Central memory CD8-positive, alpha-beta T cell (primary cell): ENCODE data around the gene MCTP1.

Experiments
- ATAC-seq: fragments of 150-1000 bp; cut with Tn5 transposase; replicated peaks from 2 replicates; pipeline ENCODE4 v1.10.0; 2022; ENCODE audit warnings: mild to moderate bottlenecking, moderate FRiP score, moderate number of reproducible peaks; ENCODE audit not compliant: poor library complexity, severe bottlenecking; ENCODE audit errors: extremely low read depth
- DNase-seq, 2 donors: peaks; one replicate each; pipeline ENCODE4 v3.0.0; 2021; ENCODE audit warnings: low spot score in 2 of 2
- H3K27ac Mint-ChIP-seq: one replicate; pipeline ENCODE4 v1.8.0; 2022; ENCODE audit warnings: low read depth, mild to moderate bottlenecking, moderate library complexity, mixed read lengths
- H3K27me3 Mint-ChIP-seq: one replicate; pipeline ENCODE4 v1.8.0; 2022; ENCODE audit warnings: mixed read lengths
- H3K36me3 Mint-ChIP-seq: one replicate; pipeline ENCODE4 v1.8.0; 2022; ENCODE audit warnings: mild to moderate bottlenecking, moderate library complexity, mixed read lengths; ENCODE audit not compliant: insufficient read depth
- H3K4me1 Mint-ChIP-seq: one replicate; pipeline ENCODE4 v1.8.0; 2022; ENCODE audit warnings: mixed read lengths
- H3K4me3 Mint-ChIP-seq: one replicate; pipeline ENCODE4 v1.8.0; 2022; ENCODE audit warnings: mild to moderate bottlenecking, moderate library complexity, mixed read lengths
- H3K9me3 Mint-ChIP-seq: one replicate; pipeline ENCODE4 v1.8.0; 2022; ENCODE audit warnings: mixed read lengths

The MCTP1 gene

DNA sequence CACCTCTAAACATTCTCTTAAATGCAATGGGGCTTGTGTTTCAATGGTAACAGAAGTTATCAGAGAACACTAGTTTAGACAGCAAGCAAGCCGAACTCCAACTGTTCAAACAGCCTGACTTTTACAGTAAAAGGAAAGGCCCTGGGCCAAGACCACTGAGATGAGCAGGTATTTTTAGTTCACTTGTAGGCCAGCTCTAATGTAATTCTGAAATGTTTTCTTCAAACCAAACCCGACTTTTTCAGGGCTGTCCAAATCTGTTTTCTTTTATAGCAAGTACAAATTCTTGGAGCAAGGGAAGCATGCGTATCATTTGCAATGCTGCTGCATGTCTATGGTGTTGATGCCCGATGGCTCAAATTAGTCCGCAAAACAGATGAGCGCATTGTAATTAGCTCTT lies 473.6 kb downstream of the MCTP1 start:
- Mint-ChIP-seq H3K4me1 (no peaks in the 10 kb centered on the region), H3K27ac (no peak overlapping the region), H3K36me3 (no peaks in the 10 kb centered on the region), H3K4me3 (no peak overlapping the region), H3K27me3 (no peaks in the 10 kb centered on the region), H3K9me3 (no peaks in the 10 kb centered on the region)
- no peak for DNase-seq
- no peak for ATAC-seq

DNA sequence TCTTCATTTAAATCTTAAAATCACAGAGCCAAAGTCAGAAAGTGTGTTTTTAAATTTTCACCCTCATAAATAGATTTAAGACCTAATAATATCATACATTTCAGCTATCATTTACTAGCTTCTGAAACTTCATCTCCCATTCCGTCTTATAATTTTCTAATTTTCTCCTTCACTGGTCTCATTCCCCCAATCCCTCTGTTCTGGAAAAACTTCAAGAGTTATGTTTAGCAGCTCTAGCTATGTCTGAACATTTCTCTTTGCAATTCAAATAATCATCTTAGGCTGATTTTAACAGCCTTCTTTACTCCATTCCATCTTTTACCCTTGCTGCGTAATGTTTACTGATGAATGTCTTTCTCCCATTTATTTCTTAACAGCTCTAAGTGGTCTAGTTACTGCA lies 474.0 kb downstream of the MCTP1 start:
- DNase-seq (no peak), ATAC-seq (no peak)
- Mint-ChIP-seq H3K27me3 (no peaks in the 10 kb centered on the region), H3K9me3 (no peaks in the 10 kb centered on the region), H3K36me3 (no peaks in the 10 kb centered on the region), H3K4me3 (no peak overlapping the region), H3K4me1 (no peaks in the 10 kb centered on the region), H3K27ac (no peak overlapping the region)

DNA sequence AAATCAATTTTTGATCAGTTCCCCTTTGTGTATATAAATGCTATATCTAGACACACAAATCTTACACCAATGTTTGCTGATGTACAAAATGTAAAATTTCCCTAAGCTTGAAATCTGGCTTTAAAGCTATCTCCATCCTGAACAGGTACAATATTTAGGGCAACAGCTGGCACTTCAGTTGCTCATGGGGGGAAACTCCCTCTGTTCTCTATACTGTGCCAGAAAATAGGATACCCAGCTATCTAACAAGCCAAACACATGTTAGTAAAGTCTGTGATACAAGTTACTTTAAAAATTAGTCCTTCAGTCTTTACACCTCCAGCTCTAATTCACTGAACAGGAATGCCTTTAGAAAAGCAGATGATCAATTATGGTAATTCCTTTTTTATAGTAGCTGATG lies 474.6 kb downstream of the MCTP1 start:
- Mint-ChIP-seq H3K27ac (no peak overlapping the region), H3K4me3 (no peak overlapping the region), H3K9me3 (no peaks in the 10 kb centered on the region), H3K27me3 (no peaks in the 10 kb centered on the region), H3K36me3 (no peaks in the 10 kb centered on the region), H3K4me1 (no peaks in the 10 kb centered on the region)
- DNase-seq: no peak
- ATAC-seq: no peak

DNA sequence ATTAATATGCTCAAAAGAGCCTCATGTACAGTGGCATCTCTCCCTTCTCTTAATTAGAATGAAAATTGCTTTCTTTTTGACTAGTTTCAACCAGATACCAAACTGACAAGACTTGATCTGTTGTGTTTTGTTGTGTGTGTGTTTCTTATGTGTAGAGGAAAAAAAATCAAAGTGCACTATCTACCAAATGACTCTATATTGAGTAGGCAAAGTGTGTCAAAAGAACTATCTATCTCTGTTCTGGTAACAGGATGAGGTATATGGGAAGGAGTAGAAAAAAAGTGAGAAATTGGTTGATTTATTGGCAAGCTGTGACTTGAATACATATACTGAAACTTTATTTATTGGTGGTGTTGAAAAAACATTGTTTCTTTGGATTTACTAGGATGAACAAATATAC lies 476.4 kb downstream of the MCTP1 start:
- no peaks in the 10 kb centered on the region for H3K9me3 Mint-ChIP-seq
- DNase-seq (no peak), ATAC-seq (no peak)
- H3K27me3 Mint-ChIP-seq: no peaks in the 10 kb centered on the region
- H3K36me3 Mint-ChIP-seq: no peaks in the 10 kb centered on the region
- no peak overlapping the region for H3K27ac Mint-ChIP-seq
- no peak overlapping the region for H3K4me3 Mint-ChIP-seq
- no peaks in the 10 kb centered on the region for H3K4me1 Mint-ChIP-seq

DNA sequence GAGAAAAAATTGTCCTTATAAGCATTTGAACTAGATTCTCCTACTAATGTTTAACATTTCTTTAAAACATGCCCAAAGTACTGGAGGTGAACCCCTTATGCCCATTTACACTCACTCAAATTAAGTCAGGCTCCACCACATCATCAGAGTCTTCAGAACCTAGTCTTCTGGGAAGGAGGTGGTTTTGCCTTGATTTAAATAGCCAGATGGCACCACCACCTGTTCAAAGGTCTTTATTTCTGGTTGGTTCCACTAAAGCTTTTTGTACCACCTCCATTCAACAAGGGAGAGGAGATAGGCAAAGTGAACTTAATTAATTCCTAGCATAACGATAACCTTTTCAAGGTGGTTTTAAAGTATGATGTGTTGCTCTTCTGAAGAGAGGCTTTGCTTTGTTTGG lies 476.9 kb downstream of the MCTP1 start:
- no peak for DNase-seq
- no peak for ATAC-seq

DNA sequence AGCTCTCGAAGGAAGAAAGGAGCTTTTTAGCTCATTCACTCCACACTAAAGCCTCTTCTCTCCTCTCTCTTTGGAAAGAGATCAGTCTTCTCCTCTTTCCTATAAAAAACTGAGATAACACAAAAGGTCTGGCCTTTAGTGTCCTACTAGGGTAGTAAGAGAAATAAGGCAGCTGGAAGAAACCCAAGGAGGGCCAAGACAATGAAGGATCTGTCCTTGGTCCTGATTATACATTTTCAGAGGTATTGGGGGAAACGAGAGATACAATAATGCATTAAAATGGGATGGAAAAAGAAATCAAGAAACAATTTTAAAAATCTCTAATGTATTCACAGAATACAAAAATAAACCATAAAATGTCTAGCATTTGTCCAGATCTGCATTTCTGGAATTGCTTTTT lies 482.4 kb downstream of the MCTP1 start:
- Mint-ChIP-seq H3K27me3 (peaks cover 10% of the 10 kb centered on the region), H3K9me3 (no peaks in the 10 kb centered on the region)
- DNase-seq: no peak

More for the DNA sequence above, 476.9 kb downstream of the MCTP1 start:
- no peaks in the 10 kb centered on the region for H3K27me3 Mint-ChIP-seq
- H3K27ac Mint-ChIP-seq: no peak overlapping the region
- no peak overlapping the region for H3K4me3 Mint-ChIP-seq
- H3K36me3 Mint-ChIP-seq: no peaks in the 10 kb centered on the region
- H3K4me1 Mint-ChIP-seq: no peaks in the 10 kb centered on the region
- H3K9me3 Mint-ChIP-seq: no peaks in the 10 kb centered on the region

DNA sequence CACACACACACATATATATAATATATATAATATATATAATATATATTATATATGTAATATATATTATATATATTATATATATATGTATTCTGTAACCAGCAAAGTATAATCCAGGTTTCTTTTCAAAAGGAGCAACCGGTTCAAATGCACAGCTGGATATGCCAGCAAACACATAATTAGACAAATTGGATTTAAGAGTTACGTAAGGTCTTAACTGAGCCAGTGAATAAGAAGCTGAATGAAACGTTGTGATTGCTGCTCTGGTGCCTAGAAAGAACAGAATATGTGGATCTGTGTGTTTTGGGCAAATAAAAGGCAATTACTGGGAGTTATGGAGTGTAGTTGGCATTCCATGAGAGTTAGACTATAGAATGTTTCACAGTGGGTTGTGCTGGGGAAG lies 488.3 kb downstream of the MCTP1 start:
- no peak for ATAC-seq
- Mint-ChIP-seq H3K4me1 (peaks cover 42% of the 10 kb centered on the region), H3K27ac (no peak overlapping the region)

More for the DNA sequence above, 482.4 kb downstream of the MCTP1 start:
- Mint-ChIP-seq H3K27ac (no peak overlapping the region), H3K4me1 (no peaks in the 10 kb centered on the region), H3K4me3 (no peak overlapping the region), H3K36me3 (no peaks in the 10 kb centered on the region)
- ATAC-seq: no peak

DNA sequence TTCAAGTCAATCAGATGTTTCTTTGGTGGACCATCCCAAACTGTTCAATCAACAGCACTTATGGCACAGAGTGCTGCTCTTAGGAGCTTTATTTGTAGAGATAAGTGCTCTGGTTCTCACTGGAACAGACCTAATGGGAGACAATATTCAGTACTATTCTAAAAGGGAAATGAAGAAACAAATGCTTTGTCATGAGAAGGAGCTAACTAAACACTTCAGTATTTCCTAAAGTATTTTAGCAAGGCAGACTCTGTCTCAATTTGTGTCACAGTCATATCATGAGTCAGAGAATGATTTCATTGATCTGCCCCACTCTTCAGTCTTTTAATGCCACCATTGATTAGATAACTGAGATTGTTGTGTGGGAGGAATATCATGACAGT lies 491.1 kb downstream of the MCTP1 start:
- DNase-seq (no peak), ATAC-seq (peak; percentile 45)
- Mint-ChIP-seq H3K9me3 (no peaks in the 10 kb centered on the region), H3K4me1 (peaks cover 42% of the 10 kb centered on the region), H3K27ac (peak overlapping the region; percentile 90), H3K36me3 (peaks cover 5% of the 10 kb centered on the region), H3K27me3 (peaks cover 4% of the 10 kb centered on the region), H3K4me3 (peak overlapping the region; percentile 52)

More for the DNA sequence above, 488.3 kb downstream of the MCTP1 start:
- Mint-ChIP-seq H3K27me3 (peaks cover 10% of the 10 kb centered on the region), H3K9me3 (no peaks in the 10 kb centered on the region), H3K36me3 (peaks cover 5% of the 10 kb centered on the region), H3K4me3 (no peak overlapping the region)
- DNase-seq: no peak

DNA sequence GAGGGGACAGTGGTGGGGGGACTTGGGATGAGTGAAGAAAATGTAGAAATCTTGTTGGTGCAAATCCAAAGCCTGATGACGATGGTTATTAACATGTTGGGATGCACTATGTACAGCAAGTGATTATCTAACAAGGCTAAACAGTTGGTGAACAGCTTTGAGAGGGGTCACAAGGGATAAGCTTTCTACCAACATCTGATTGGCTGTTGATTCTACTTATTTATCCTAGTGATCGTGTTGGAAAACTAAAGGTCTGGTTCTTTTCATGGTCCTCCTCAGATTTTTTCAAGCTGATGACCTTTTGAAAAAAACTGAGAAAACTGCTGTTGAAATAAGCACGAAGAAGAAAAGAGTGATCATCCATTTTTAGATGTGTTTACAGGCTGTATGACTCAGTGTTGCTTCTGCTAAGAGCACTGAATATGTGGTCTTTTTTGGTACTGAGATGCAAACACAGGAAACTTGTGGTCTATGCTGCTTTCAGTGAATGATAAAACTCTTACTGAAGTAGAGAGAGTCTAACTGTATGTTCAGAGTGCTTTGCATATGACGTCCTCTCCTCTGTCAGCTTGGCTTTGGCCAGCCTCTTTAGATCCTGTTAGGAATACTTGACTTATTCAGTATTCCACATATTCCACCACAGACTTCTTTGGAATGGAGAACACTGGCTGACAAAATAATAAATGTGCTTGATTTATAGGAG lies 491.6 kb downstream of the MCTP1 start:
- Mint-ChIP-seq H3K4me3 (peak overlapping the region; percentile 52), H3K27ac (peak overlapping the region; percentile 90)
- peak in 1 of 2 donors; percentile 16 for DNase-seq

DNA sequence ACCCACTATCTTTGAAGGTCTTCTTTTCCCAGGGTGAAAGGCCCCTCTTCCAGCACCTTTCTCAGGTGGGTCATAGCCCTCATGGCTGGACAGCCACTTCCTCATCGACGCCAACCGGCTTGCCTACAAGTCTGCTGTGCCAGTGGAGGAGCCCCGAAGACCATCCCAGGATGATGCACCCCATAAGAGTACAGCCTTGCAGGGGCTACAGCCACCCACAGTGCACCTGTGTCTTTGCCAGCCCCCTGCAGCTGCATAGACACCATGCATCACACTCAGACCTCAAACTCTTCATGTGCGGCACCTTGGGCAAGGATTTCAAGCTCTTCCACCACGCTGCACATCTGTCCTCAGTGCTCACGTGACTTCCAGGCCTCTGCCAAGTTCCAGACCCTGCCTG lies 493.1 kb downstream of the MCTP1 start:
- H3K27me3 Mint-ChIP-seq: no peaks in the 10 kb centered on the region
- H3K27ac Mint-ChIP-seq: peak overlapping the region; percentile 90
- H3K4me3 Mint-ChIP-seq: no peak overlapping the region

More for the DNA sequence above, 491.6 kb downstream of the MCTP1 start:
- H3K27me3 Mint-ChIP-seq: no peaks in the 10 kb centered on the region
- no peaks in the 10 kb centered on the region for H3K9me3 Mint-ChIP-seq
- peaks cover 42% of the 10 kb centered on the region for H3K4me1 Mint-ChIP-seq
- peaks cover 5% of the 10 kb centered on the region for H3K36me3 Mint-ChIP-seq
- ATAC-seq: peak; percentile 99

DNA sequence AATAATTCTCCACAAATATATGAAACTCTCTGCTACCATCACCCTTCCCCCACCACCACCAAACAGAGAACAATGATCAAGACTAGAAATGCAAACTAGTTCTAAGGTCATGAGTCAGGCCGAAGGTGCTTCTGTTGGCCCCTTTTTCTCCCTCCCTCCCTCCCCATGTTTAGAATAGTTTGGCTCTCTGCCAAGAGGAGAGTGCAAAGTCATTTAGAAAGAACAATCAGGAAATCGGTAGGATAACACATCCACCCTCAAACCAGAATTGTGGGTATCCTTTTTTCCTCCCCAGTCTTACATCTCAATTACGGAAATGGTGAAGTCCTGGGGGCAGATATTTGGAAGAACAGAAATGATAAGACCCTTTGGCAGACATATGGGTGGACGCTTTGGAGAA lies 496.4 kb downstream of the MCTP1 start:
- Mint-ChIP-seq H3K27me3 (no peaks in the 10 kb centered on the region), H3K4me1 (peaks cover 19% of the 10 kb centered on the region), H3K36me3 (peaks cover 4% of the 10 kb centered on the region), H3K4me3 (no peak overlapping the region), H3K9me3 (no peaks in the 10 kb centered on the region), H3K27ac (no peak overlapping the region)
- DNase-seq (no peak), ATAC-seq (no peak)

More for the DNA sequence above, 493.1 kb downstream of the MCTP1 start:
- Mint-ChIP-seq H3K4me1 (peaks cover 42% of the 10 kb centered on the region), H3K36me3 (peaks cover 5% of the 10 kb centered on the region), H3K9me3 (no peaks in the 10 kb centered on the region)
- DNase-seq (no peak), ATAC-seq (no peak)

DNA sequence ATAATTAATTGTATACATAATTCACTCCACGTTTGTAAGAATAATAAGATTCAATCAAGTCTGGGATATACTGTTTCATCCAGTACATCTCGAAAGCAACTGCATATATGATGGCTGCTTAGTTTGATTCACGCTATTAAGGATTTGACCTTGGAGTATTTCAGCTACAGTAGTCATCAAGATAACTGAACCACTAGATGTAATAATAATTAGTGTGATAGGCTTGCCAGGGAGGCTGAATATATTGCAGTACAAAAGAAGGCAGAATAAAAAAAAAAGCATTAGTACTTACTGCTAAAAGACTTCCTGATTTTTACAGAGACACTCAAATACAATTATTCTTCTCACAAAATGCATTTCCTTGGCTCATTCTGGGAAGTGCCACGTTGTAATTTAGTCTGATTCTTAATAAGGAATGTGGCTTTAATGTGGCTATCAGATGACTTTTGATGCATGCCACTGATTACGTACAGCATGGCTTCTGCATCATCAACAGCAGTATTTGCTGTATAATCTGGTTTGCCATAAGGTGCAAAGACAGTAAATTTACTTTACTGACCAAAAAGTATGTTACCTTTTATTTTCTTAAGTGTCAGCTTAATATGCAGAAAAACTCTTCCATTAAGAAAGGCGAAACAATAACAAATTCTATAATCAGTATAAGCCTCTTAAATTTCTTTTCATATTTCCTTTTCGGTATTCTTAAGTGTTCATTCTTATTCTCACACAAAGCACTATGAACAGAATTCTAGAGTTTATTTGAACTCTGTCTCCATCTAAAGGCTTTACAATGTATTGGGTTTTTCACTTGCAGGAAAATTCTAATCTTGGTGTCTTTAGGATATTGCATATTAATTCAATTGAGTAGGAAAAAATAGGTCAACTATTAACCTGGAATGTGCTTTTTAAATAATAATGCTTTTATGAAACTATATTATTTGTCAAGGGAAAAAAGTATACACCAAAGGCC lies 500.1 kb downstream of the MCTP1 start:
- DNase-seq (no peak), ATAC-seq (no peak)
- no peak overlapping the region for H3K4me3 Mint-ChIP-seq
- H3K27ac Mint-ChIP-seq: no peak overlapping the region
- no peaks in the 10 kb centered on the region for H3K9me3 Mint-ChIP-seq
- no peaks in the 10 kb centered on the region for H3K36me3 Mint-ChIP-seq
- H3K27me3 Mint-ChIP-seq: peaks cover 8% of the 10 kb centered on the region
- H3K4me1 Mint-ChIP-seq: no peaks in the 10 kb centered on the region

DNA sequence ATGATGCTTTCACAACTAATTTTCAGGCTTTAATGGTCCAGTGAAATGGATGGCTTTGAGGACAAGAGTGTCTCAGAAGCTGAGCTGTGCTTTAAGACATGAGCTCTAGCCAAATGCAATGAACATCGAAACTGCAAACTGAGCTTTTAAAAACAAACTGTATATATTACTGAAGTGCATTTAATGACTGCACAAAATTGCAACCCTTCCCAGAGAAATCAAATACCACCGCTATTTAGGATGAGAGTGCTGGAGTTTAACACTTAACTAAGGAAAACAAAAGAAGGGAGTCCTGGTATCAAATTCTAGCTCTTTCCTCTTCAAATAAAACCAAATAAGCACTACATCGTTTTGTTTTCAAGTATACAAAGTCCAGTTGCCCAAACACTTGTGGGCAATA lies 502.5 kb downstream of the MCTP1 start:
- Mint-ChIP-seq H3K4me3 (no peak overlapping the region), H3K27me3 (peaks cover 27% of the 10 kb centered on the region), H3K4me1 (no peaks in the 10 kb centered on the region), H3K36me3 (no peaks in the 10 kb centered on the region), H3K9me3 (no peaks in the 10 kb centered on the region), H3K27ac (no peak overlapping the region)
- ATAC-seq (no peak), DNase-seq (no peak)
